ENCODE measurements around the gene CNPPD1. TPM values are rescaled to one million over a fixed set of nuclear protein-coding genes. Genes with fewer than 3 reads are reported as not detected.

Gene CNPPD1
- total and polyA plus RNA-seq, 2 of the 8 experiments (the other 6 are each of a cell fraction or from before 2014, with no cell fraction given) = 32.9 to 35.9 TPM

DNA sequence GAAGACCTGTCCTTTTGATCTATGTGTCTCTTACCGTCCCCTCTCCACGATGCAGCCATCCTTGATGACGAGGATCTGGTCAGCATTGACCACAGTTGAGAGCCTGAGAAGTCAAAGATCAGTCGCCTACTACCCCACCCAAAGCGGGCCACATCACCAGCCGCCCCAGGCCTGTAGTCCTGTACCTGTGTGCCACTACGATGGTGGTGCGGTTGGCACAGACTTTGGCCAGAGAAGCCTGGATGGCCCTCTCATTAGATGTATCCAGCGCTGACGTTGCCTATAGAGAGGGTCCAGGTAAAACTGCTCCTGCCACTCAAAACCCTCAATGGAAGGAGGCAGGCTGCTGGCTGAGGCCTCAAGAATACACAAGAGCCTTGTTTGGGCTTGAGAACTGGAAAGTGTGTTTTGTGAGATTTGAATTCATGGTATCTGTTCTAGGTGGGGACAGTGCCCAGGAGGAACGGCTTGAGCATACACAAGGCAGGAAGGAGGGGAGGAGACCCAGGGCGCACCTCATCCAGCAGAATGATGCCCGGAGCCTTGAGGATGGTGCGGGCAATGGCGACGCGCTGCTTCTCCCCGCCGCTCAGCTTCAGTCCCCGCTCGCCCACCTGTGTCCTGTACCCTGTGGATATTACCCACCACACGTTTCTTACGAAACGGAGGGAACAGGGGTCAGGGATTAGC lies 33.6 kb upstream of the CNPPD1 start:
- no peak overlapping the region for H4K91ac ChIP-seq (replicated peaks; ENCODE audit: insufficient read length, low read length)
- no peak overlapping the region for H3K18ac ChIP-seq (ENCODE audit: extremely low read depth, low read length)
- peaks cover 10% of the 10 kb centered on the region for H3K23me2 ChIP-seq (ENCODE audit: low read depth, low read length)
- H2BK5ac ChIP-seq (ENCODE audit: low read depth, low read length) = no peak overlapping the region
- WGBS, 2 experiments (ENCODE audit: extremely low coverage in 1 of 2, insufficient coverage in 1 of 2, insufficient read length in 1 of 2, insufficient replicate concordance in 2 of 2, low coverage in 1 of 2, low lambda C conversion rate in 2 of 2, missing lambda C conversion rate in 1 of 2) = 90% methylated on average over 24 of the region's 24 CpGs; no CpG with 5 or more reads in 1 of the 2 experiments
- no peak overlapping the region for H4K5ac ChIP-seq (ENCODE audit: insufficient read length, low read depth, low read length)
- H3K56ac ChIP-seq (replicated peaks; ENCODE audit: insufficient read length, low read depth, low read length) = no peak overlapping the region
- H2BK15ac ChIP-seq (ENCODE audit: low read length) = no peak overlapping the region
- POLR2A ChIA-PET (ENCODE audit: partially characterized antibody) = interaction anchor here (1.1 to 6.1 kb wide), 4 partner anchors 9 to 17 kb away, joined by 3 to 101 read pairs (median 4); partner anchors contain the start of gene ABCB6
- no peak overlapping the region for H3K23ac ChIP-seq (ENCODE audit: insufficient read length)
- H3K4me3 ChIP-seq (ENCODE audit: extremely low read depth in 1 of 4, insufficient read depth in 2 of 4, low read depth in 3 of 4, low read length in 4 of 4) = no peak overlapping the region
- H3K79me1 ChIP-seq (ENCODE audit: low read depth, low read length) = no peaks in the 10 kb centered on the region
- TF ChIP-seq HDAC2 (IDR thresholded peaks at IDR 0.05; ENCODE audit: borderline replicate concordance in 1 of 2, low read depth in 2 of 2, low read length in 2 of 2) = no peak
- no peak for TF ChIP-seq NANOG (IDR thresholded peaks at IDR 0.05; ENCODE audit: insufficient read depth, low read depth, low read length, poor library complexity, severe bottlenecking)
- TF ChIP-seq JUND (IDR thresholded peaks at IDR 0.05; ENCODE audit: low read length) = no peak
- TF ChIP-seq TAF1 (IDR thresholded peaks at IDR 0.05; ENCODE audit: low read depth, low read length) = no peak
- no peak for TF ChIP-seq BRCA1 (IDR thresholded peaks at IDR 0.05; ENCODE audit: low read depth, low read length)
- TF ChIP-seq CTBP2 (IDR thresholded peaks at IDR 0.05; ENCODE audit: borderline replicate concordance, insufficient read depth, insufficient read length, low read length) = no peak
- H3K9ac ChIP-seq (replicated peaks in 1 of 4; ENCODE audit: extremely low read depth in 1 of 4, low read depth in 3 of 4, low read length in 3 of 4) = no peak overlapping the region
- no peak for FAIRE-seq
- no peak overlapping the region for H3K4me2 ChIP-seq (ENCODE audit: insufficient read depth in 1 of 2, low read depth in 2 of 2, low read length in 2 of 2)
- no peaks in the 10 kb centered on the region for H3K79me2 ChIP-seq (ENCODE audit: control insufficient read depth in 1 of 2, insufficient read depth in 2 of 2, low read length in 2 of 2)
- H2AK5ac ChIP-seq (ENCODE audit: low read depth, low read length) = no peak overlapping the region
- CTCF ChIA-PET (ENCODE audit: partially characterized antibody) = interaction anchor here (1.0 kb wide), 1 partner anchor 104 kb away, joined by 3 read pairs; no protein-coding TSS in a partner anchor
- no peaks in the 10 kb centered on the region for H3K9me3 ChIP-seq (ENCODE audit: insufficient read depth in 2 of 2, low read depth in 1 of 2, low read length in 1 of 2)
- no peak overlapping the region for H2BK20ac ChIP-seq (ENCODE audit: low read length)
- no peak overlapping the region for H2BK12ac ChIP-seq (ENCODE audit: low read depth, low read length)
- no peak overlapping the region for H2BK120ac ChIP-seq (replicated peaks; ENCODE audit: low read depth, low read length)
- H3K14ac ChIP-seq (ENCODE audit: insufficient read length) = no peak overlapping the region
- no peak overlapping the region for H4K8ac ChIP-seq (ENCODE audit: extremely low read depth, insufficient read depth, low read length)
- no peak overlapping the region for H3K4ac ChIP-seq (replicated peaks; ENCODE audit: insufficient read length, low read depth, low read length)
- peaks cover 0 to 6% (median 3%) of the 10 kb centered on the region in 4 experiments; a peak in 5 of 7 replicates for H3K4me1 ChIP-seq (replicated peaks in 1 of 4; ENCODE audit: control insufficient read depth in 3 of 4, insufficient read depth in 4 of 4, low read length in 3 of 4)
- peaks cover 13 to 51% (median 23%) of the 10 kb centered on the region in 4 experiments for H3K36me3 ChIP-seq (ENCODE audit: control insufficient read depth in 2 of 4, insufficient read depth in 4 of 4, low read length in 3 of 4)
- no peaks in the 10 kb centered on the region for H3K27me3 ChIP-seq (replicated peaks in 1 of 4; ENCODE audit: control insufficient read depth in 3 of 4, extremely low read depth in 1 of 4, insufficient read depth in 3 of 4, low read length in 3 of 4)
- H2AFZ ChIP-seq (ENCODE audit: low read length) = no peak overlapping the region
- peaks cover 0 to 4% of the 10 kb centered on the region in 2 experiments for H4K20me1 ChIP-seq (replicated peaks in 1 of 2; ENCODE audit: control insufficient read depth in 1 of 2, insufficient read depth in 2 of 2, low read length in 2 of 2)
- H3K27ac ChIP-seq (ENCODE audit: low read depth, low read length) = no peak overlapping the region
- DNase-seq (ENCODE audit: low read depth in 1 of 2, low spot score in 2 of 2) = no peak

All from H1 (cell line).